Measurements from ENCODE around the gene STK32B.

GRCh38 chr4:5100336-5100735 lies 49.1 kb downstream of the STK32B start:
- TF ChIP-seq POLR2A (IDR thresholded peaks at IDR 0.05) (no peak), CTCF (IDR thresholded peaks at IDR 0.05) (no peak), POLR2AphosphoS5 (IDR thresholded peaks at IDR 0.05) (no peak)
